HepG2 (cell line): ENCODE measurements around the gene ADORA2B. TPM values are rescaled to one million over a fixed set of nuclear protein-coding genes. Genes with fewer than 3 reads are reported as not detected.
A peak's percentile ranks its signal among the peaks of the same experiment; 100 is the strongest.

Experiments
- AKAP8 ChIP-seq: sonication (generic); formaldehyde crosslinking; IDR thresholded peaks from 2 replicates; pipeline ENCODE4 v1.5.1; 2020; ENCODE audit warnings: mild to moderate bottlenecking, missing genetic modification reagents
- AKNA ChIP-seq: sonication (generic); formaldehyde crosslinking; IDR thresholded peaks from 2 replicates; pipeline ENCODE4 v1.4.0; 2020; ENCODE audit warnings: missing genetic modification reagents, borderline replicate concordance
- ATM ChIP-seq: fragments of 450-650 bp; IDR thresholded peaks from 2 replicates; pipeline ENCODE4 v1.7.1; 2017; ENCODE audit warnings: mild to moderate bottlenecking, borderline replicate concordance
- CEBPB ChIP-seq: IDR thresholded peaks from 2 replicates; pipeline ENCODE4 v1.6.1; 2011; ENCODE audit warnings: low read depth, low read length, improper control_type of control experiment, borderline replicate concordance
- GPN1 ChIP-seq: sonication (generic); formaldehyde crosslinking; IDR thresholded peaks from 2 replicates; pipeline ENCODE4 v1.5.1; 2020; ENCODE audit warnings: missing genetic modification reagents, borderline replicate concordance
- HDAC6 ChIP-seq: fragments of 200-600 bp; sonication (generic); IDR thresholded peaks from 2 replicates; pipeline ENCODE4 v1.7.0; 2017; ENCODE audit warnings: mild to moderate bottlenecking, antibody characterized with exemption, low read length, low read depth
- MAFK ChIP-seq, 2 experiments: IDR thresholded peaks in 1 of 2; conservative IDR thresholded peaks in 1 of 2; 2 replicates each; pipeline ENCODE4 v1.6.1; 2011; ENCODE audit warnings: improper control_type of control experiment in 2 of 2, low read length in 2 of 2
- NFE2L1 ChIP-seq: sonication (generic); formaldehyde crosslinking; IDR thresholded peaks from 2 replicates; pipeline ENCODE4 v1.4.0; 2020; ENCODE audit warnings: missing genetic modification reagents, mild to moderate bottlenecking, borderline replicate concordance
- SRSF9 ChIP-seq: fragments of 200-400 bp; formaldehyde crosslinking; IDR thresholded peaks from 2 replicates; pipeline ENCODE4 v1.6.1; 2018; ENCODE audit warnings: borderline replicate concordance, mild to moderate bottlenecking, low read depth, low read length; ENCODE audit not compliant: insufficient read depth, poor library complexity, severe bottlenecking
- THAP8 ChIP-seq: sonication (generic); formaldehyde crosslinking; IDR thresholded peaks from 2 replicates; pipeline ENCODE4 v1.5.1; 2020; ENCODE audit warnings: missing genetic modification reagents, mild to moderate bottlenecking, borderline replicate concordance
- ZFP1 ChIP-seq: IDR thresholded peaks from 2 replicates; pipeline ENCODE4 v1.6.1; 2016
- ZFP82 ChIP-seq: sonication (generic); formaldehyde crosslinking; IDR thresholded peaks from 2 replicates; pipeline ENCODE4 v1.5.1; 2020; ENCODE audit warnings: mild to moderate bottlenecking, missing genetic modification reagents, borderline replicate concordance
- ZNF160 ChIP-seq: sonication (generic); formaldehyde crosslinking; IDR thresholded peaks from 2 replicates; pipeline ENCODE4 v1.8.0; 2022; ENCODE audit warnings: mild to moderate bottlenecking, inconsistent platforms, missing genetic modification reagents
- ZNF7 ChIP-seq: IDR thresholded peaks from 2 replicates; pipeline ENCODE4 v1.6.1; 2016; ENCODE audit warnings: missing biosample characterization, missing genetic modification reagents
- ZNF775 ChIP-seq: sonication (generic); formaldehyde crosslinking; IDR thresholded peaks from 2 replicates; pipeline ENCODE4 v1.4.0; 2020; ENCODE audit warnings: missing genetic modification reagents, mild to moderate bottlenecking, moderate library complexity, borderline replicate concordance
- polyA plus RNA-seq, 8 experiments: library from polyadenylated mRNA; depleted of rRNA in 3 of 8; stranded (reverse) in 7 of 8; unstranded in 1 of 8; fragments of >200 nt; fragmentation: Illumina TruSeq in 4 of 8; extraction: Trizol in 4 of 8; gene quantifications; 2 replicates each; pipeline versions ENCODE4 v1.2.1 to v1.2.3, GENCODE V29; 2011 to 2016; ENCODE audit warnings: low read depth in 4 of 8, missing spikeins in 1 of 8, mixed read lengths in 1 of 8; ENCODE audit not compliant: insufficient read depth in 1 of 8
- total RNA-seq, 5 experiments: library from RNA; depleted of rRNA; stranded (reverse); fragments of >200 nt; fragmentation: Illumina TruSeq; extraction: Trizol; gene quantifications; 2 replicates each; pipeline ENCODE4 v1.2.3, GENCODE V29; 2016; ENCODE audit warnings: low read depth in 1 of 5
- TF ChIP-seq, protein P1 (sequence below): sonication (generic); formaldehyde crosslinking; IDR thresholded peaks from 2 replicates; pipeline ENCODE4 v1.9.0; 2022; ENCODE audit warnings: missing genetic modification reagents, mild to moderate bottlenecking, borderline replicate concordance
- TF ChIP-seq, protein P2 (sequence below): sonication (generic); formaldehyde crosslinking; IDR thresholded peaks from 2 replicates; pipeline ENCODE4 v1.4.0; 2020; ENCODE audit warnings: mild to moderate bottlenecking, missing genetic modification reagents
- TF ChIP-seq, protein P3 (sequence below): sonication (generic); formaldehyde crosslinking; IDR thresholded peaks from 2 replicates; pipeline ENCODE4 v1.8.0; 2022; ENCODE audit warnings: mild to moderate bottlenecking, missing genetic modification reagents, borderline replicate concordance

Gene ADORA2B
- total and polyA plus RNA-seq, 2 of the 13 experiments (the other 11 are each of a cell fraction or from before 2014, with no cell fraction given): 10.4 to 20.0 TPM

DNA sequence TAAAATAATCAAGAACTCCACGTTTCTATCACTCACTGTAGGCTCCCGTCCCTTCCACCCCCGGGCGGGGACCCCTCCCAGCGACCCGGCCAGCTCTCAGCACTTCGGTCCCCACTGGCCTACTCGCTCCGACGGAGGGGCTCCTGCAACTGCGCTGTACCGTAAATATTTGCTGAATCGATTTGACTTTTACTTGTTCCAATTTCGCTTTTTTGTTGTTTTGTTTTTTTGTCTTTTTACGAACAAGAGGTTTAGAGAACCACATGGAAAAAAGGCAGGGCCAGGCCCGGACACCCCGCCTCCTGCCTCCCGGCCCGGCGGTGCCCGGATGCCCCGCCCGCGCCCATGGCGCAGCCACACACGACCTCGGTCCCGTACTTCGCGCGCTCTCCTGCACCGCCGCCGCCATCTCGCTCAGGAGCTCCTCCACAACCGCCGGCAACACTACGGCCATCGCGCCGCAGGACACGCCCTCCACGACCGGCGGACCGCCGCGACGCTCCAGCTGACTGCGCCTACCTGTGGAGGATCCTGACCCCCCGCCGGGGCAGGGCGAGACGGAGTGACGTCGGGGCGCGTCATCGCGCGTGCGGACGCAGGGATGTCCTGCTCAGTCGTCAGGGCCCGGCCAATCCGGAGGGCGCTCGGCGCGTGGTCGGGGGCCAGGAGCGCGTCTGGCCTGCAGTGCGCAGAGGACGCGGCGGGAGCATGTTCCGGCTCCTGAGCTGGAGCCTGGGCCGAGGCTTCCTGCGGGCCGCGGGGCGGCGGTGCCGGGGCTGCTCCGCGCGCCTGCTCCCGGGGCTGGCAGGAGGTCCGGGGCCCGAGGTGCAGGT is 54.4 kb downstream of the ADORA2B start, which contains the start of the genes TTC19 and ZSWIM7 (continued):
- TF ChIP-seq CEBPB (no peak), ZNF7 (CRISPR knock-in tag) (no peak; the same call in 1 of the 2 replicates), GPN1 (CRISPR knock-in tag) (0 out of 2 replicates have a peak, but pooled peaks have one; percentile 56), AKAP8 (CRISPR knock-in tag) (peak; percentile 87; the same call in 1 of the 2 replicates), ZFP1 (no peak), MAFK (conservative IDR thresholded peaks at IDR 0.05 in 1 of 2, IDR thresholded peaks at IDR 0.05 in 1 of 2; ENCODE audit: low read length in 2 of 2) (no peak), ZFP82 (CRISPR knock-in tag) (no peak), ZNF775 (CRISPR knock-in tag) (no peak), AKNA (CRISPR knock-in tag) (no peak), HDAC6 (no peak), SRSF9 (no peak), ZNF160 (CRISPR knock-in tag) (peak; percentile 87), ATM (no peak), NFE2L1 (CRISPR knock-in tag) (no peak), THAP8 (CRISPR knock-in tag) (peak; percentile 66; the same call in 1 of the 2 replicates)
- TF ChIP-seq, protein P1, sequence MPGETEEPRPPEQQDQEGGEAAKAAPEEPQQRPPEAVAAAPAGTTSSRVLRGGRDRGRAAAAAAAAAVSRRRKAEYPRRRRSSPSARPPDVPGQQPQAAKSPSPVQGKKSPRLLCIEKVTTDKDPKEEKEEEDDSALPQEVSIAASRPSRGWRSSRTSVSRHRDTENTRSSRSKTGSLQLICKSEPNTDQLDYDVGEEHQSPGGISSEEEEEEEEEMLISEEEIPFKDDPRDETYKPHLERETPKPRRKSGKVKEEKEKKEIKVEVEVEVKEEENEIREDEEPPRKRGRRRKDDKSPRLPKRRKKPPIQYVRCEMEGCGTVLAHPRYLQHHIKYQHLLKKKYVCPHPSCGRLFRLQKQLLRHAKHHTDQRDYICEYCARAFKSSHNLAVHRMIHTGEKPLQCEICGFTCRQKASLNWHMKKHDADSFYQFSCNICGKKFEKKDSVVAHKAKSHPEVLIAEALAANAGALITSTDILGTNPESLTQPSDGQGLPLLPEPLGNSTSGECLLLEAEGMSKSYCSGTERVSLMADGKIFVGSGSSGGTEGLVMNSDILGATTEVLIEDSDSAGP (CRISPR knock-in tag): peak; percentile 94
- TF ChIP-seq, protein P2, sequence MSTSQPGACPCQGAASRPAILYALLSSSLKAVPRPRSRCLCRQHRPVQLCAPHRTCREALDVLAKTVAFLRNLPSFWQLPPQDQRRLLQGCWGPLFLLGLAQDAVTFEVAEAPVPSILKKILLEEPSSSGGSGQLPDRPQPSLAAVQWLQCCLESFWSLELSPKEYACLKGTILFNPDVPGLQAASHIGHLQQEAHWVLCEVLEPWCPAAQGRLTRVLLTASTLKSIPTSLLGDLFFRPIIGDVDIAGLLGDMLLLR (CRISPR knock-in tag): peak; percentile 86; the same call in 1 of the 2 replicates
- TF ChIP-seq, protein P3, sequence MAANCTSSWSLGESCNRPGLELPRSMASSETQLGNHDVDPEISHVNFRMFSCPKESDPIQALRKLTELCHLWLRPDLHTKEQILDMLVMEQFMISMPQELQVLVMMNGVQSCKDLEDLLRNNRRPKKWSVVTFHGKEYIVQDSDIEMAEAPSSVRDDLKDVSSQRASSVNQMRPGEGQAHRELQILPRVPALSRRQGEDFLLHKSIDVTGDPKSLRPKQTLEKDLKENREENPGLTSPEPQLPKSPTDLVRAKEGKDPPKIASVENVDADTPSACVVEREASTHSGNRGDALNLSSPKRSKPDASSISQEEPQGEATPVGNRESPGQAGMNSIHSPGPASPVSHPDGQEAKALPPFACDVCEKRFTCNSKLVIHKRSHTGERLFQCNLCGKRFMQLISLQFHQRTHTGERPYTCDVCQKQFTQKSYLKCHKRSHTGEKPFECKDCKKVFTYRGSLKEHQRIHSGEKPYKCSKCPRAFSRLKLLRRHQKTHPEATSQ (CRISPR knock-in tag): no peak
